HepG2 (cell line): ENCODE measurements around the gene FHIT. TPM values are rescaled to one million over a fixed set of nuclear protein-coding genes. Genes with fewer than 3 reads are reported as not detected.

Source experiments
- ATAC-seq: fragments of 200-7000 bp; cut with Tn5 transposase; 3 replicates; pipeline ENCODE4 v1.9.1; 2020; ENCODE audit warnings: mild to moderate bottlenecking, moderate library complexity
- BruUV-seq: library from RNA; stranded (reverse); fragments of 400-500 nt; replicated peaks from 2 replicates; lab custom pipeline; 2021; lab: Mats Ljungman, UMichigan
- CTCF ChIA-PET: fragments of 300-600 bp; formaldehyde crosslinking; extraction: SDS; loops from one replicate; lab custom pipeline; 2021; ENCODE audit warnings: low total read pairs, inconsistent platforms, low intra/inter-chr PET ratio; lab: Yijun Ruan, JAX
- POLR2A ChIA-PET: fragments of 350-600 bp; sonication (Branson Sonifier 250); formaldehyde crosslinking; loops from one replicate; lab custom pipeline; 2020; ENCODE audit warnings: antibody characterized with exemption, inconsistent platforms; lab: Yijun Ruan, JAX
- DNase-seq: peaks from one replicate; pipeline ENCODE4 v3.0.0-alpha.2; 2015; ENCODE audit warnings: low spot score
- FAIRE-seq: peaks from 3 replicates; lab custom pipeline; 2011; peaks lifted over from hg19 to GRCh38; lab: Jason Lieb, UNC
- H2AFZ ChIP-seq: one replicate; pipeline ENCODE4 v1.6.1; 2011; ENCODE audit warnings: low read length, inconsistent platforms
- H3K27ac ChIP-seq: fragments of 300-600 bp; 3 replicates; pipeline ENCODE4 v1.8.0; 2011; ENCODE audit warnings: mixed run types, mild to moderate bottlenecking, mixed read lengths, low read length, inconsistent platforms; ENCODE audit not compliant: insufficient read depth; ENCODE audit errors: extremely low read length
- H3K27me3 ChIP-seq, 2 experiments: fragments of 200-600 bp in 1 of 2; 2 replicates in 1 of 2; 3 replicates in 1 of 2; pipeline versions ENCODE4 v1.6.0 to v1.8.0; 2011; ENCODE audit warnings: low read length in 2 of 2, mild to moderate bottlenecking in 2 of 2, moderate library complexity in 2 of 2, inconsistent platforms in 1 of 2; ENCODE audit not compliant: insufficient read depth in 2 of 2, control insufficient read depth in 1 of 2
- H3K36me3 ChIP-seq, 2 experiments: fragments of 200-600 bp in 1 of 2; replicated peaks in 1 of 2; 2 replicates in 1 of 2; 3 replicates in 1 of 2; pipeline versions ENCODE4 v1.5.1 to v1.8.0; 2011; ENCODE audit warnings: low read length in 2 of 2, inconsistent platforms in 1 of 2; ENCODE audit not compliant: insufficient read depth in 2 of 2, control insufficient read depth in 1 of 2
- H3K4me1 ChIP-seq: 2 replicates; pipeline ENCODE4 v1.5.1; 2012; ENCODE audit warnings: low read length, inconsistent platforms; ENCODE audit not compliant: insufficient read depth
- H3K4me2 ChIP-seq: 2 replicates; pipeline ENCODE4 v1.6.0; 2011; ENCODE audit warnings: low read depth, low read length, inconsistent platforms
- H3K4me3 ChIP-seq, 3 experiments: fragments of 200-600 bp in 1 of 3; sonication (generic), shearing (Covaris generic) in 1 of 3; replicated peaks in 1 of 3; 2 replicates each; pipeline ENCODE4 v1.5.1; 2011 to 2016; ENCODE audit warnings: low read length in 3 of 3, inconsistent platforms in 2 of 3, low read depth in 2 of 3, mild to moderate bottlenecking in 2 of 3, control low read depth in 1 of 3, mixed read lengths in 1 of 3; ENCODE audit not compliant: insufficient read depth in 1 of 3
- H3K79me2 ChIP-seq: one replicate; pipeline ENCODE4 v1.6.1; 2011; ENCODE audit warnings: low read length, inconsistent platforms; ENCODE audit not compliant: insufficient read depth
- H3K9ac ChIP-seq: 2 replicates; pipeline ENCODE4 v1.6.0; 2011; ENCODE audit warnings: mild to moderate bottlenecking, low read depth, low read length, inconsistent platforms; ENCODE audit not compliant: insufficient read depth
- H3K9me3 ChIP-seq: 2 replicates; pipeline ENCODE4 v1.5.1; 2012; ENCODE audit warnings: mild to moderate bottlenecking, low read length
- H4K20me1 ChIP-seq: 2 replicates; pipeline ENCODE4 v1.6.0; 2011; ENCODE audit warnings: inconsistent platforms, mild to moderate bottlenecking, low read length, moderate library complexity; ENCODE audit not compliant: insufficient read depth
- ETV5 ChIP-seq: IDR thresholded peaks from 2 replicates; pipeline ENCODE4 v1.6.1; 2018; ENCODE audit warnings: missing biosample characterization, missing genetic modification reagents, inconsistent platforms, borderline replicate concordance
- FLYWCH1 ChIP-seq: sonication (generic); formaldehyde crosslinking; IDR thresholded peaks from 2 replicates; pipeline ENCODE4 v1.8.1; 2023; ENCODE audit warnings: mild to moderate bottlenecking, missing genetic modification reagents
- HDAC2 ChIP-seq: sonication (generic); formaldehyde crosslinking; IDR thresholded peaks from 2 replicates; pipeline ENCODE4 v1.4.0; 2020; ENCODE audit warnings: missing genetic modification reagents
- RBAK ChIP-seq: sonication (generic); formaldehyde crosslinking; IDR thresholded peaks from 2 replicates; pipeline ENCODE4 v1.5.1; 2020; ENCODE audit warnings: mild to moderate bottlenecking, missing genetic modification reagents
- ZMYM2 ChIP-seq: sonication (generic); formaldehyde crosslinking; IDR thresholded peaks from 2 replicates; pipeline ENCODE4 v1.8.0; 2022; ENCODE audit warnings: mild to moderate bottlenecking, missing genetic modification reagents
- ZNF263 ChIP-seq: sonication (generic); formaldehyde crosslinking; IDR thresholded peaks from 2 replicates; pipeline ENCODE4 v1.4.0; 2020; ENCODE audit warnings: missing genetic modification reagents
- ZNF674 ChIP-seq: sonication (generic); formaldehyde crosslinking; IDR thresholded peaks from 2 replicates; pipeline ENCODE4 v1.5.0; 2020; ENCODE audit warnings: low read depth, mild to moderate bottlenecking, missing genetic modification reagents
- ZNF703 ChIP-seq: sonication (generic); formaldehyde crosslinking; IDR thresholded peaks from 2 replicates; pipeline ENCODE4 v1.5.1; 2020; ENCODE audit warnings: missing genetic modification reagents, mild to moderate bottlenecking, moderate library complexity, borderline replicate concordance
- ZNF749 ChIP-seq: sonication (generic); formaldehyde crosslinking; IDR thresholded peaks from 2 replicates; pipeline ENCODE4 v1.8.0; 2022; ENCODE audit warnings: mild to moderate bottlenecking, missing genetic modification reagents, moderate library complexity, borderline replicate concordance
- ZNF775 ChIP-seq: sonication (generic); formaldehyde crosslinking; IDR thresholded peaks from 2 replicates; pipeline ENCODE4 v1.4.0; 2020; ENCODE audit warnings: missing genetic modification reagents, mild to moderate bottlenecking, moderate library complexity, borderline replicate concordance
- in situ Hi-C: cut with HindIII; loops from 2 replicates; pipeline ENCODE4 v1.10.0; 2017; ENCODE audit warnings: low pct_unique_long_range_greater_than_20kb; ENCODE audit not compliant: extremely low pct_ligation_motif_present
- intact Hi-C: fragments of 100-400 bp; cut with micrococcal nuclease; formaldehyde crosslinking; loops from one replicate; pipeline ENCODE4 v1.10.0; 2022; ENCODE audit not compliant: unreplicated experiment
- polyA plus RNA-seq, 8 experiments: library from polyadenylated mRNA; depleted of rRNA in 3 of 8; stranded (reverse) in 7 of 8; unstranded in 1 of 8; fragments of >200 nt; fragmentation: Illumina TruSeq in 4 of 8; extraction: Trizol in 4 of 8; gene quantifications; 2 replicates each; pipeline versions ENCODE4 v1.2.1 to v1.2.3, GENCODE V29; 2011 to 2016; ENCODE audit warnings: low read depth in 4 of 8, missing spikeins in 1 of 8, mixed read lengths in 1 of 8; ENCODE audit not compliant: insufficient read depth in 1 of 8
- total RNA-seq, 5 experiments: library from RNA; depleted of rRNA; stranded (reverse); fragments of >200 nt; fragmentation: Illumina TruSeq; extraction: Trizol; gene quantifications; 2 replicates each; pipeline ENCODE4 v1.2.3, GENCODE V29; 2016; ENCODE audit warnings: low read depth in 1 of 5
- TF ChIP-seq, protein P1 (sequence below): sonication (generic); formaldehyde crosslinking; IDR thresholded peaks from 2 replicates; pipeline ENCODE4 v1.5.1; 2020; ENCODE audit warnings: mild to moderate bottlenecking, missing genetic modification reagents, borderline replicate concordance
- TF ChIP-seq, protein P2 (sequence below): sonication (generic); formaldehyde crosslinking; IDR thresholded peaks from 2 replicates; pipeline ENCODE4 v1.4.0; 2020; ENCODE audit warnings: mild to moderate bottlenecking, low read depth, missing genetic modification reagents

Gene FHIT
- total and polyA plus RNA-seq, 2 of the 13 experiments (the other 11 are each of a cell fraction or from before 2014, with no cell fraction given) = 4.0 to 4.6 TPM

DNA sequence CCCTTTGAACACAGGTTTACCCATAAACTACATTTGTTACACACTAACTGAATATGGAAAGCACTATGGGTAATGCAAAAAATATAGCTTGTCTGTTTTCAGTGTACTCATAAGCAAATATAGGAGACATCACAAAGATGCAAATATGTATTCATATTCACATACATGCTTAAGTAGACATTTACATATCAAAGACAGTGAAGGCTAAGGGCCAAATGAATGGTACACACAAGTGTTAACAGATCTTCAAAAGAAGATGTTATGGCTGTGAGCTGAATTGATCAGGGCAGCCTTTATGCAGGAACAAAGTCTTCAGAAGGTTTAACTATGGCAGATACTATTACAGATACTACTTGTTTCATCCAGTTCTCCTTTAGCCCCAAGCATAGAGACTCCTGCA, 384.1 kb downstream of the FHIT start:
- BruUV-seq = no TSS peak
- Histone ChIP-seq H3K4me2 (no peak overlapping the region), H3K27ac (no peak overlapping the region)
- POLR2A ChIA-PET = no interaction called here
- TF ChIP-seq ZMYM2 (CRISPR knock-in tag) = no peak
- no peak for TF ChIP-seq RBAK (CRISPR knock-in tag)
- no peak for TF ChIP-seq FLYWCH1
- no peak for TF ChIP-seq ZNF749 (CRISPR knock-in tag)
- no peak for TF ChIP-seq ZNF263
- TF ChIP-seq ETV5 (CRISPR knock-in tag) = no peak
- TF ChIP-seq, protein P1, sequence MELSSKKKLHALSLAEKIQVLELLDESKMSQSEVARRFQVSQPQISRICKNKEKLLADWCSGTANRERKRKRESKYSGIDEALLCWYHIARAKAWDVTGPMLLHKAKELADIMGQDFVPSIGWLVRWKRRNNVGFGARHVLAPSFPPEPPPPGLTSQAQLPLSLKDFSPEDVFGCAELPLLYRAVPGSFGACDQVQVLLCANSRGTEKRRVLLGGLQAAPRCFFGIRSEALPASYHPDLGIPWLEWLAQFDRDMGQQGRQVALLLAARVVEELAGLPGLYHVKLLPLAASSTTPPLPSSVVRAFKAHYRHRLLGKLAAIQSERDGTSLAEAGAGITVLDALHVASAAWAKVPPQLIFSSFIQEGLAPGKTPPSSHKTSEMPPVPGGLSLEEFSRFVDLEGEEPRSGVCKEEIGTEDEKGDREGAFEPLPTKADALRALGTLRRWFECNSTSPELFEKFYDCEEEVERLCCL (CRISPR knock-in tag) = no peak
- no peak for TF ChIP-seq ZNF775 (CRISPR knock-in tag)
- TF ChIP-seq HDAC2 = no peak
- TF ChIP-seq, protein P2, sequence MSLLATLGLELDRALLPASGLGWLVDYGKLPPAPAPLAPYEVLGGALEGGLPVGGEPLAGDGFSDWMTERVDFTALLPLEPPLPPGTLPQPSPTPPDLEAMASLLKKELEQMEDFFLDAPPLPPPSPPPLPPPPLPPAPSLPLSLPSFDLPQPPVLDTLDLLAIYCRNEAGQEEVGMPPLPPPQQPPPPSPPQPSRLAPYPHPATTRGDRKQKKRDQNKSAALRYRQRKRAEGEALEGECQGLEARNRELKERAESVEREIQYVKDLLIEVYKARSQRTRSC (CRISPR knock-in tag) = no peak
- TF ChIP-seq ZNF703 = no peak
- no peak for TF ChIP-seq ZNF674 (CRISPR knock-in tag)
- TF ChIP-seq, all 625 proteins: peak for 0
- Histone ChIP-seq H2AFZ (no peak overlapping the region), H4K20me1 (no peaks in the 10 kb centered on the region), H3K4me3 (no peak overlapping the region), H3K9ac (no peak overlapping the region), H3K27me3 (no peaks in the 10 kb centered on the region), H3K36me3 (no peaks in the 10 kb centered on the region), H3K79me2 (no peaks in the 10 kb centered on the region), H3K4me1 (no peaks in the 10 kb centered on the region), H3K9me3 (no peaks in the 10 kb centered on the region)
- ATAC-seq = no peak
- in situ Hi-C loops (no loop called here), intact Hi-C loops (no loop called here)
- CTCF ChIA-PET = no interaction called here
- no peak for FAIRE-seq
- no peak for DNase-seq
